Inflammatory macrophage (primary cell): ENCODE results near the gene PCYOX1L.

Experiments used
- DNase-seq, 2 donors: peaks; one replicate each; pipeline ENCODE4 v3.0.0-alpha.2; 2020 to 2022

Gene PCYOX1L

DNA sequence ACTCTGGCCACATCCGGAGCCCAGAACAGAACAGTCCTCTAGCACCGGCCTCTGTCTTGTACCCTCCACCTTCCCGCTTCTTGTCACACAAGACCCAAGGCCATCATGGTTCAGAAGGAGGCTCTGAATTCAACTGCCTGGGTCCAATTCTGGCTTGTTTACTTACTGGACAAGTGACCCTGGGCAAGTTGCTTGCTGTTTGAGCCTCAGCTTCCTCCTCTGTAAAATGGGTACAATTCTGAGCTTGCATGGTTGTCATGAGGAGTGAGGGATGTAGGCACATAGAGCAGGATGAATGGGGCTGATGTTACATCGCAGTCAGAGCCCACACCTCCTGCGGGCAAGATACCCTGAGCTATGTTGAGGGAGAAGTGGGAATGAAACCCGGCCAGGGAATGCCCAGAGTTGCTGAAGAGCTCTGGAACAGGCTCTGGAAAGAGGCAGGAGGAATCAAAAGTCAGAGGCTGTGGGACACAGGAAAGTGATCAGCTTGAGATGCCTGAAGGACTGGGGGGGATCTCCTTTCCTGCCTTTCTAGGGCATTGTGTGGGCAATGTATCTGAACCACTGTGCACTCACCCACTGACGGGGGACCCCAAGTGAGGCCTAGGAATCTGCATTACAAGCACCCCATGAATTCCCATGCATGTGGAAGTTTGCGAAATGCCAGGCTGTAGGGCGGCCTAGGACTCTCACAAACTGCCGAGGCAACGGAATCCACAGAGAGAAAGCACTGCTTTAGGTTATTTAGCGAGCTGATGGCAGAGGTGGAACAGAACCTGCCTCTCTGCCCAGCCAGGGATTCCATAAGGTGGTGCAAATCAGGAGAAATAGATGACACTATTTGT is 50.6 kb downstream of the PCYOX1L start:
- no peak for DNase-seq

DNA sequence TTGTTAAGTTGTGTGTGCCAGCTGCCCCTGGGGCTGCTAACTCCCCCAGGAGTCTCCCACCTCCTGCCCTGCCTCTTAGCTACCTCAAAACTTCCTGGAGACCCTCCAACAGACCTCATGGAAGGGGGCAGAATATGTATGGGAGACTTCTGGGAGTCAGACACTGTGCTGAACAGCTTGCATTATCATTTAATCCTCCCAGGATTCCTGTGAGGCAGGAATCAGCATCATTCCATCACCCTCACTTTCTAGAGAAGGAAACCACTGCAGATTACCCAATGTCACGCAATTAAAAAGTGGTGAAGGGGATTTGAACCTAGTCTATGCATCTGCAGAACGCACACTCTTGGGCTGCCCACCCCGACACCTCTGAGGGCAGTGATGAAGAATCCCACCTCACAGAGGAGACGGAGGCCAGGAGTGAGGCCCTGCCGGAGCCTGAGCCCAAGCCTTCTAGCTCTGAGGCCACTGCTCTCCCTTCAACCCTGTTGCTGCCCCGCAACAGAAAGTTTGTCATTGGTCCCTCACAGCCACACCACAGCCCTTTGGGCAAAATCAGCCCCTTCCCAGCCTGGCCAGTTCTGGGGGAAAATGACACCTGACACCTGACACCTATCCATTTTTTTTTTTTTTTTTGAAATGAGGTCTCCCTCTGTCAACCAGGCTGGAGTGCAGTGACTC is 51.6 kb downstream of the PCYOX1L start:
- no peak for DNase-seq

DNA sequence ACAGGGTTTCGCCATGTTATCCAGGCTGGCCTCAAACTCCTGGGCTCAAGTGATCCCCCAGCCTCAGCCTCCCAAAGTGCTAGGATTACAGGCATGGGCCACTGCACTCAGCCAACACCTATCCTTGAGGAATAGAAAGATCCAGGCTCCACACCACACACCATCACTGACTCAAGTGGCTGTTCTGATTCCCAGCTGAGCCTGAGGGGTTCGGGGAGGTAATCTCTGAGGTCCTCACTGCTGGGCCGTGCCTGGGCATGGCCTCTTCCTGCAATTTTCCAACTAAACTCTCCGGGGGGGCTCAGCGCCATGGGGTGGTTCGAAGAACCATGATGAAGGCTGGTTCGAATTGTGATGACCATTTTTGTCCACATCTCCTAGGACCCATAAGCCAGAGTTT is 52.2 kb downstream of the PCYOX1L start:
- no peak for DNase-seq

DNA sequence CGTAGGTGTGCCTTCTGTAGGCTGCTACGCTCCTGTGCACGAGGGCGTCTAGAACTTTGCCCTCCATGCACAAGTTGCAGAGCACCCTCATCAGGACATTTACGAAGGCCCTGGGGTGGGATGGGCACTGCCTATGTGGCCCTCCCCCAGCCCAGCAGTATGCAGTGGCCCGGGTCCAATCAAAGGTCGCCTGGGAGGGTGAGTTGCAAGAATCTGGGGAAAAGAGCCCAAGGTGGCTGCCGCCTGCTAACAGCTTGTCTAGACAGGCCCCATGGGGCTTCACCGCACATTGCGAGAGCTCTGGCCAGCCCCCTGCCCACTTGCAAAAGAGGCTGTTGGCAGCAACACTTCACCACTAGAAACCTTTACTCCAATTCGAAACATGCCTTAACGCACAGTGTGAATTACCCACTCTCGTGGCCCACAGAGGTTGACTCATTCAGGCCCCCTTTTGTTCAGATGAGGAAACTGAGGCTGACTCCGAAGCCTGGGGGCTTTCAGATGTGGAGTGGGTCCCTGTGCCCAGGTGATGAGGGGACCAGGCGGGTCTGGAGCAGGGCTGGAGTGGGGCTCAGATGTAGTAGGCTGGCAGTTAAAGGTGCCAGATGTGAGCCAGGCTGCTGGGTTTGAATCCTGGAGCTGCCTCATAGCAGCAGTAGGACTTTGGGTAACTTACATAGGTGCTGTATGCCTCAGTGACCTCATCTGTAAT is 53.0 kb downstream of the PCYOX1L start:
- DNase-seq: no peak

DNA sequence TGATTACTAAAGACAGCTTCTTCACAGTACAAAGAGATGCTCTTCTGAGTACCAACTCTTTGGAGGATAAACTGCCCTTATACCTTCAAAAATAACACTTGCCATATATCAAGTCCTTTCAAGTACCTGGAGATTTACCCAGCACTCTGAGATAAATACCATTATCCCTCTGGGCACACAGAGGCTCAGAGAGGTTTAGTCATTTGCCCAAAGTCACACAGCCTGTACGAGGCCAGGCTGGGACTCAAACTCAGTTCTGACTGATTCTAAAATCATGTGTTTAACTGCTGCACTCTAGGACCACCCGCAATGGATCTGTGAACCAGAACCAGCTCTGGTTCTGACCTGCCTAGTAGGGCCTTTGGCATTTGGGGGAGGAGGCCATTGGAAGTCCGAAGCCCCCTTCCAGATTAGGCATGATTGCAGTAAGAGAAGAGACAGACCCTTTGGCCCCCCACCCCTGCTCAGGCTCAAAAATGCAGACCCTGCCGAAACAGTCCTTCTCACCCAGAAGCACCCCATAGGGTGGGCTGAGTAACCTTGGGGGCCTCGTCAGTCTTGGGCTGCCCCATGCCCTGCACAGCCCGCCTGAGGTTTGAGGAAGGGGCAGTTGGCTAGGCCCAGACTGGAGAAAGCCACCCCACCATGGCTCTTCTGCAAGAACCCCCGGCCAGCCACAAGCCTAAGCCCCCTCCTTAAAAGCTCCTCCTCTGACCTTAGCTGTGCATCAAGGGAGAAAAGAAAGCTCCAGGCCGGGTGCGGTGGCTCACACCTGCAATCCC is 54.1 kb downstream of the PCYOX1L start:
- DNase-seq: no peak

DNA sequence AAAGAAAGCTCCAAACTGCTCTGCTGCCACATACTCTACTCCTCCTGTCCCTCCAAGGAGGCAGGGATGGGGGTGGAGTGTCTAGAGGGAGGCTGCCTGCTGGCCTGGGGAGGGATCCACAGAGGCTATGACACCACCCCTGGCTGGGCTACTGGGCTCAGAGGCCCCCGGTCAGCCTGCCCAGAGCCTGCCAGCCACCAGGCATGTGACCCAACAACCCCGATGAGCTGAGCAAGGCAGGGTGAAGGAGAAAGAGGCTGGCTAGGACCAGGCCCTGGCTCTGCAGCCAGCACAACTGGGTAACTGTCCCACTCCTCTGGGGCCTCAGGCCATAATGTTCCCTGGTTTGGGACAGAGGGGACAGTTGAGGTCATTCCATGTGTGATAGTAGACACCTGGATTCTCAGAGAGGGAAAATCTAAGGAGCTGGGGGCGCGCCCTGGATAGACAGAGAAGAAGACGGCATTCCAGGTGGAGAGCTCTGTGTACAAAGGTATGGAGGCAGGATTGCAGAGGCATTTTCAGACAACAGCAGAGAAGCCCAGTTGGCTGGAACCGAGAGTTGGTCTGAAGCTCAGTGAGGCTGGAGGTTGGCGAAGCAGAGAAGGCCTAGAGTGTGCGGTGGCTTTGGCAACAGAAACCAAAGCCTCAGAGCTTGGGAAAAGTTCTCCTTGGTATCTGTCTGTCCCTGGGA is 55.1 kb downstream of the PCYOX1L start:
- no peak for DNase-seq

DNA sequence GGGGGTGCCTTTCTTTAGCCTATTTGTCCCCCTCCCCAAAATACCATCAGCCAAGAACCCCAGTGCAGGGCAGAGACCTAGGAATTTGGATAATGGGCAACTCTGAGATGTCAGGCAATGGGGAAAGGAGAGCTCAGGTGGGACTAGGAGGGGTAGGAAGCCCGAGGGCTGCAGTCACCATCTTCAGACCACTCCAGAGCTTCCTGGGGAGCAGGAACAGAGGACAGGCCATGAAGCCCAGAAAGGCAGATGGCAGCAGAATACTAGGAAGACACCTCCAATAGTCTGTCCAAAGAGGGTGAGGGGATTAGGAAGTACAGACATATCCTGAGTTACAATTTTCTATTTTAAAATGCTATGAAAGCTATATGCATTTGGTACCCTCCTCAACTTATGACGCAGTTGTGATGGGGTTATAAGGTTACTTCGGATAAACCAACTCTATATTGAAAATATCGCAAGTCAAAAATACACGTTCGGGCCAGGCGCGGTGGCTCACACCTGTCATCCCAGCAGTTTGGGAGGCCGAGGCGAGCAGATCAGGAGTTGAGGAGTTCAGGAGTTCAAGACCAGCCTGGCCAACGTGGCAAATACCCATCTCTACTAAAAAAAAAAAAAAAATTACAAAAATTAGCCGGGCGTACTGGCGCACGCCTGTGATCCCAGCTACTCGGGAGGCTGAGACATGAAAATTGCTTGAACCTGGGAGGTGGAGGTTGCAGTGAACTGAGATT is 55.8 kb downstream of the PCYOX1L start:
- no peak for DNase-seq

DNA sequence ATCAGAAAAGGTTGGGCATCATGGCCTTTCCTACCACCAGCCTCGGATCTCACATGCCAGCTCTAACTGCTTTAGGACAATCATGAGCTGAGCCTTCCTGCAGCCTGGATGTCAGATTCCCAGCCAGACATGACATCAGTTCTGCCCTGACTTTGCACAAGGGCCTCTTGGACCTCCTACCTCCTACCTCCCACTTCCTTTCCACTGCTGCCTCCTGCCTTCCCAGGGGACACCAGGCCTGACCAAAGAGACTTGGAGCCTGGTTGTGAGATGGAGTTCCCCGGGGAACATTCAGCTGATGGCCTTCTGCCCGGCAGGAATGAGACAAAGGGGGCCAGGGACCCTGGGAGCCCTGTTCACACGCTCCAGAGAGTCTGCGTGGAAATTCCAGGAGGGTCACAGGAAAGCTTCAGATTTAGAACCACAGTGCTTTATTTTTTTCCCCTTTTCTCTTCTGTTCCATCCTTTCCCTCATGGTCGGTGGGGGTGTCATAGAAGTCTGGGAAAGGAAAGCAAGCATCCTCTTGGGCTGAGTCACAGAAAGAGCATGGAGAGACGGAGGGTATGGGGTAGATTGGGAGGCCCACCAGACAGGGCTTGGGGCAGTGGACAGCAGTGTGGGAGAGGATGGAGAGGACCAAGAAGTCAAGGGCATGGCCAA is 56.7 kb downstream of the PCYOX1L start:
- peak in 1 of 2 donors; percentile 13 for DNase-seq

DNA sequence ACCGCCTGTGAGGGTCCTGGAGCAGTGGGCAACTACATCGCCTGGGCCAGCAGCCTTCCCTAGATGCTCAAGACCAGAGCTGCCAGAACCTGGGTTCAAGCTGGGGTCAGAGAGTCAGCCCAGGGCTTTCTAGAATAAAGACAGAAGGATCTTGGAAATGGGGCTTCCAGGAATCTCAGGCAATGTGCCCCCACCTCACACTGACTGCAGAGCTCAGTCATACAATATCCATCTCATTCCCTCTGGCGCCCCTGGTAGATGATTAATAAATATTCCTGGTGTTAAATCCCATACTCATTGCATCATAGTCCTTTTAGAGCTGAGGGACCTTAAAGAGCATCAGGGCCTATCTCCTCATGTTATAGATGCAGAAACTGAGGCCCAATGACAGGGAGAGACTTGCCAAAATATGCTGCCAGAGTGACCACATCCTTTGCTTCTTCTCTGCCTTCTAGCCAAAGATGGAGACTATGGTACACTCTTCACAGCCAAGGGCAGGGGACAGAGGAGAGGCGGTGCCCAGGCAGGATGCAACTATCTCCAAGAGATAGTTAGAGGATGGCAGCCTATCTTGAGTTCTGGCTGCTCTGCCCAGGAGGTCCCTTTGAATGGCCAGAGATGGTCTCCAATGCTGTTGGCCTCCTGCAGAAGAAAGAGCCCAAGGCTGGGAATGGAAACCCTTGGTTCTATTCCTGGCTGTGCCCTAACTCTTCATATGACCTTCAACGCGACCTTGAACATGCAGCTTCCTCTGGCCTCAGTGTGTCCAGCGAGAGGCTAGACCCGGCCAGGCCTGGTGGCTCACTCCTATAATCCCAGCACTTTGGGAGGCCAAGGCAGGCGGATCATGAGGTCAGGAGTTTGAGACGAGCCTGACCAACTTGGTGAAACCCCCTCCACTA is 57.5 kb downstream of the PCYOX1L start:
- DNase-seq: no peak

DNA sequence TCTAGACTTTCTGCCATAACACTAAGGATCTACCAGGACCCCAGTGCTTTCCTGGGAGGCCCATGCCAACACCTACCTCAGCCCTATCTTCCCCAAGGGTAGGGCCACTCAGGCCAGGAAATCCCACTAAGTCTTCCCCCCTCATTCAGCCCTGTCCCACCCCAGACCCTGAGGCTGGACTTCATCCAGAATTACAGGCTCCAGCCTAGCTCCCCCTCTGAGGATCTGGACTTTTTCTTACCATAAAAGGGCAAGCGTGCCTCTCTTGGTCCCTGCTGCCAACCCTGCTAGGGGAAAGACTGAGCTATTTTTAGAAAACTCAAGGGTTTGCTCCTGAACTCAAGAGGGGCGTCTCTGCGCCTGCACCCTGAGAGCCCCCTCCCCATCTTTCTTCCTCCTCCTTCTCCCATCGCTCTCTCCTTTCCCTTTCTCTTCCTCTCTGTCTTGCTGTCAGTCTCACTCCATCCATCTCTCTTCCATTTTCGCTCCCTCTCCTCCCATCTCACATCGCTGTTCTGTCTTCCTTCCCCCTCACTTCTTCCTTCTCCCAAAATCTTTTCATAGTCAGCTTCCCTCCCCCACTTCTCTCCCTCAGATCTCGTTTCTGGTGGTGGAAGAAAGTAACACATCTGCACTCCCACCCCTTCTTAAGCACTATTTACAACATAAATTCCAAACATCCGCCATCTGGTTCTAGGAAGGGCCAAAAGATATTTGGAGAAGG is 59.3 kb downstream of the PCYOX1L start:
- DNase-seq: no peak

DNA sequence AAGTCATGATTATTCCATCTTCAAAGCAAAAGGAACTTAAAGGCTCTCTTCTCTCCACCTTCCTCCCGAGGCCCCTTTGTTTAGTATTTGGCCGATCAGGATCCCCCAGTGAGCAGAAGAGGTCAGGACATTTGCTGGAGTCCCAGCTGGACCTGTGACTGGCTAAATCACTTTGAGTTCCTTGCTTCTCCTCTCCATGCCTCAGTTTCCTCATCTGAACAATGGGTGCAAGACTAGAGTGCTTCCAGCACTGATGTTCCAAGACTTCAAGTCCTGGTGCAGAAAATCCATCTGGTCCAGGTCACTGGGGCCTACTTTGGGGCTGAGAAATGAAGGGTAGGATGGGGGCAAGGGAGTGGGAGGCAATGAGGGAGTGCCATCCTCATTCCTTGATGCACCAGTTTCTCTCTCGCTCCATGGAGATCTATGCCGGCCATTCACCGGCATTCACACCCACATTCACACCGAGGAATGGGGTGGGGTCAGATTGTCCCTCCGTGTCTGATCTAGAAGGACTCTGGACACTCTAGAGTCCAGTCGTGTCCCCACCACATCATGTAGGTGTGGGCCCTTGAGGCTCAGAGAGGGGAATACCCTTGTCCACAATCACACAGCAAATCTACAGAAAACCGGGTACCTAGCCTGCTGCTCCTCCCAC is 60.0 kb downstream of the PCYOX1L start:
- no peak for DNase-seq

DNA sequence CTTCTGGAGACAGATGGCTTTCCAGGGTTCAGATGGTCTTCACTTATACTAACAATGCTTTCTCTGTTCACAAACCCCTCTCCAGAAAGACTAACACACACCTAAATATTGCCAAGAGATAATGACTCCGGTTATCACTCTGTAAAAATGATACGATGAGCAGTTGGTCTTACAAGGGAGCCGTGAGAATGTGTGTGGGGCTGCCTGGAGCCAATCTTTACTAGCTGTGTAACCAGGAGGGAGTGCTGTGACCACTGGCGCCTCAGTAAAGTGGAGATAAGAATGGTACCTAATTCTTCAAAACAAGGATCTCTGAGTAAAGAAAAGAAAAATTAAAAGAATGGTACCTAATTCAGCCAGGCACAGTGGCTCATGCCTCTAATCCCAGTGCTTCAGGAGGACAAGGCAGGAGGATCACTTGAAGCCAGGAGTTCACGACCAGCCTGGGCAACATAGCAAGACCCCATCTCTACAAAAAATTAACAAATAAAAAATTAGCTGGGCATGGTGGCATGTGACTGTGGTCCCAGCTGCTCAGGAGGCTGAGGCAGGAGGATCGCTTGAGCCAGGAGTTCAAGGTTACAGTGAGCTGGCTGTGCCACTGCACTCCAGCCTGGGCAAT is 61.2 kb downstream of the PCYOX1L start:
- DNase-seq: no peak
